Tibial nerve (tissue), 4 donors: ENCODE data around the gene NIT1.

ENCODE experiments used
- CTCF ChIP-seq, 5 experiments: fragments of 200-600 bp in 3 of 5; fragments of 450-650 bp in 2 of 5; sonication (generic) in 3 of 5; IDR thresholded peaks; one replicate each; pipeline ENCODE4 v1.5.1; 2016 to 2019; ENCODE audit warnings: antibody characterized with exemption in 5 of 5, mild to moderate bottlenecking in 3 of 5, moderate library complexity in 2 of 5
- EP300 ChIP-seq, 2 donors: sonication (generic); formaldehyde crosslinking; IDR thresholded peaks; one replicate each; pipeline ENCODE4 v1.6.1; 2017; ENCODE audit warnings: antibody characterized with exemption in 2 of 2, mild to moderate bottlenecking in 1 of 2
- POLR2A ChIP-seq, 2 donors: fragments of 450-650 bp; IDR thresholded peaks; one replicate each; pipeline ENCODE4 v1.6.1; 2017; ENCODE audit warnings: antibody characterized with exemption in 2 of 2, mild to moderate bottlenecking in 2 of 2, moderate library complexity in 2 of 2

- TF ChIP-seq CTCF (IDR thresholded peaks at IDR 0.05) = no peak
- TF ChIP-seq POLR2A (IDR thresholded peaks at IDR 0.05) = no peak
- TF ChIP-seq EP300 (IDR thresholded peaks at IDR 0.05) = no peak
Measured at GRCh38 chr1:161088587-161089110, 29.3 kb upstream of the NIT1 start.
